Breast epithelium (tissue), 4 donors: ENCODE measurements around the gene SPIC. TPM values are rescaled to one million over a fixed set of nuclear protein-coding genes. Genes with fewer than 3 reads are reported as not detected.

ENCODE experiments used
- DNase-seq, 2 donors: peaks; one replicate each; pipeline ENCODE4 v3.0.0-alpha.2; 2019; ENCODE audit warnings: low spot score in 2 of 2
- H3K27ac ChIP-seq, 2 donors: fragments of 200-600 bp; sonication (generic) in 1 of 2; one replicate each; pipeline ENCODE4 v1.5.1; 2016 to 2019; ENCODE audit warnings: mild to moderate bottlenecking in 1 of 2
- H3K27me3 ChIP-seq, 2 donors: fragments of 200-600 bp; sonication (generic) in 1 of 2; one replicate each; pipeline versions ENCODE4 v1.5.1 to v1.6.0; 2017 to 2019; ENCODE audit warnings: control low read depth in 1 of 2, mild to moderate bottlenecking in 1 of 2
- H3K36me3 ChIP-seq: fragments of 200-600 bp; one replicate; pipeline ENCODE4 v1.5.1; 2019
- H3K4me1 ChIP-seq, 2 donors: fragments of 200-600 bp; sonication (generic); one replicate each; pipeline ENCODE4 v1.5.1; 2016 to 2019; ENCODE audit warnings: control low read depth in 1 of 2
- H3K4me3 ChIP-seq, 3 donors: fragments of 200-600 bp; sonication (generic); 1 replicate in 2 of 3; 2 replicates in 1 of 3; pipeline ENCODE4 v1.5.1; 2016 to 2019; ENCODE audit warnings: mild to moderate bottlenecking in 3 of 3, moderate library complexity in 2 of 3
- H3K9me3 ChIP-seq, 2 donors: fragments of 200-600 bp; sonication (generic) in 1 of 2; one replicate each; pipeline ENCODE4 v1.5.1; 2016 to 2019; ENCODE audit warnings: control low read depth in 1 of 2
- POLR2A ChIP-seq: fragments of 450-650 bp; IDR thresholded peaks from one replicate; pipeline ENCODE4 v1.6.1; 2016; ENCODE audit warnings: antibody characterized with exemption, mild to moderate bottlenecking, moderate library complexity
- POLR2AphosphoS5 ChIP-seq, 3 donors: sonication (generic); formaldehyde crosslinking; IDR thresholded peaks; one replicate each; pipeline ENCODE4 v1.6.1; 2017; ENCODE audit warnings: antibody characterized with exemption in 3 of 3
- intact Hi-C: fragments of 100-400 bp; cut with DNase I; formaldehyde crosslinking; loops from one replicate; pipeline ENCODE4 v1.15.1; 2023; ENCODE audit warnings: low total_unique reads
- total RNA-seq, 3 donors: library from RNA; depleted of rRNA; stranded (reverse); fragments of >200 nt; gene quantifications; one replicate each; pipeline ENCODE4 v1.1.0, GENCODE V29; 2016
- TF ChIP-seq, protein P1 (sequence below), 3 donors: fragments of 450-650 bp; IDR thresholded peaks; one replicate each; pipeline ENCODE4 v1.5.1; 2016 to 2017; ENCODE audit warnings: antibody characterized with exemption in 3 of 3, mild to moderate bottlenecking in 3 of 3, moderate library complexity in 3 of 3

SPIC gene
- total RNA-seq: not detected

DNA sequence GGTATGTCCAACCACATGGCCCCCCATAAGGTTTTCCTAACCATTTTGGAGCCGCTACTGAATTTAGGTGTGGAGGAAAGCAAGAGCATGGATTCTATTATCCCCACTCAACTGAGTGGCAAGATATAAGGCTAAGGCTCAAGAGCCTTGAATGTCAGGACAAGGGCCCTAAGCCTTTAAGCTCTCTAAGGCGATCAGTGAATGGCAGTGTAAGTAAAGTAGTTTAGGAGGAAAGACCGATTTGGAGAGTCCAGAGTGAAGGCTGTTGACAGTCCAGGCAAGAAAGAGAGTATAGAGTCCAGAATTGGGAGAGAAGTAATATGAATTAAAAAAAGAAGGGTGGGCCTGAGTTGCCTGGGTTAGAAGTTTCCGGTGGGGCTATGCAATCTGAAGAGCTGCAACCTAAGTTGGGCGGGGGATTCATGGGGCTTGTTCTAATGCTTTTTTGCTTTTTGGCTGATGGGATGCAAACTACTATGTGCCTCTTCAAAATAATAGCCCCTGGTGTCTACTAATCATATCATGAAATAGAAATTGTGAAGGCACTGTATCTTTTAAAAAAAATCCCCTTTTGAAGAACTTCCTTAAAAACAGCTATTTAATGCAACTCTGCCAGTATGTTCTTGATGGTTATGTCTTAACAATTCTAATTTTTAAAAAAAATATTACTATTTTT is at the start of gene SPIC:
SPIC (plus strand) TSS at position 626 of the 676 bp plus-strand sequence. CDS start 1,569 bp downstream, outside the sequence.
- Histone ChIP-seq H3K27me3 (no peaks in the 10 kb centered on the region), H3K4me3 (no peak within 1 kb of the TSS), H3K36me3 (no peaks in the 10 kb centered on the region), H3K9me3 (no peaks in the 10 kb centered on the region), H3K27ac (no peak within 1 kb of the TSS), H3K4me1 (no peaks in the 10 kb centered on the region)
- intact Hi-C loops: no loop called here
- no peak for DNase-seq
- TF ChIP-seq, protein P1, sequence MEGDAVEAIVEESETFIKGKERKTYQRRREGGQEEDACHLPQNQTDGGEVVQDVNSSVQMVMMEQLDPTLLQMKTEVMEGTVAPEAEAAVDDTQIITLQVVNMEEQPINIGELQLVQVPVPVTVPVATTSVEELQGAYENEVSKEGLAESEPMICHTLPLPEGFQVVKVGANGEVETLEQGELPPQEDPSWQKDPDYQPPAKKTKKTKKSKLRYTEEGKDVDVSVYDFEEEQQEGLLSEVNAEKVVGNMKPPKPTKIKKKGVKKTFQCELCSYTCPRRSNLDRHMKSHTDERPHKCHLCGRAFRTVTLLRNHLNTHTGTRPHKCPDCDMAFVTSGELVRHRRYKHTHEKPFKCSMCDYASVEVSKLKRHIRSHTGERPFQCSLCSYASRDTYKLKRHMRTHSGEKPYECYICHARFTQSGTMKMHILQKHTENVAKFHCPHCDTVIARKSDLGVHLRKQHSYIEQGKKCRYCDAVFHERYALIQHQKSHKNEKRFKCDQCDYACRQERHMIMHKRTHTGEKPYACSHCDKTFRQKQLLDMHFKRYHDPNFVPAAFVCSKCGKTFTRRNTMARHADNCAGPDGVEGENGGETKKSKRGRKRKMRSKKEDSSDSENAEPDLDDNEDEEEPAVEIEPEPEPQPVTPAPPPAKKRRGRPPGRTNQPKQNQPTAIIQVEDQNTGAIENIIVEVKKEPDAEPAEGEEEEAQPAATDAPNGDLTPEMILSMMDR (IDR thresholded peaks at IDR 0.05): no peak

DNA sequence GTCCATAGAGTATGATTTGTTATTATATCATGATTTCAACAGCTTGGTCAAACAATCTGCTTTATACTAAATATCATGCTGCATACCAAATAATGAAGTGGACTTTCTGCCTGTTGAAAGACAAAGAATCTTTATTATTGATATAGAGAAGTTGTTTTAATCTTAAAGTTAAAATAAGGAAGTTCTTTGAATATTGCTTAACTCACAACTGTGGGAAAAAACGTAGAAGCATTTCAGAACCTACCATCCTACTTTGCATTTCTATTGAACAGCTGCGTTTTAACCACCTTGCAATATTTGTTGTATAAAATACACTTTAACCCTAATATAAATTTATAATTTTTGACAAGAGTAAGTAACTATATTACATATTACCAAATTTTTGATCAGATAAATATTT is 44.7 kb upstream of the SPIC start:
- Histone ChIP-seq H3K4me1 (no peaks in the 10 kb centered on the region), H3K27ac (no peak overlapping the region), H3K4me3 (no peak overlapping the region), H3K27me3 (no peaks in the 10 kb centered on the region), H3K9me3 (no peaks in the 10 kb centered on the region), H3K36me3 (no peaks in the 10 kb centered on the region)
- DNase-seq: no peak
- intact Hi-C loops: no loop called here
- TF ChIP-seq POLR2A (no peak), POLR2AphosphoS5 (IDR thresholded peaks at IDR 0.05) (no peak)
- TF ChIP-seq, protein P1 (IDR thresholded peaks at IDR 0.05): no peak

DNA sequence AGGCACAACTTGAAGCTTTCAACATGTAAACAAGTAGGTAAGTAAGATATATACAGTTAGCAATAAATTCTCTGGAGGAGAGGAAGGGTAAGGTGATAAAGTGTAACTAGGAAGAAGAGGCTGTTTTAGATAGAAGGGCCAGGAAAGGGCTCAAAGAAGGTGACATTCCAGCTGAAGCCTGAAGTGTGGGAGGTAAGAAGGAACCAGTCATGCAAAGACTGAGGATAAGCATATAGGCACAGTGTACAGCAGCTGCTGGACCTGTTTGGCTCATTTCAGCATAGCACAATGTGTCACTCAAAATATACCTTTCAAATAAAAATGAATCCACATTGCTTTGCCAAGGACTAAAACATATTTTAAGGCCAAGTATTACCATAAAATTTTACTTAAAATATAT is 39.0 kb upstream of the SPIC start:
- H3K27ac ChIP-seq: no peak overlapping the region
- H3K9me3 ChIP-seq: no peaks in the 10 kb centered on the region
- H3K27me3 ChIP-seq: no peaks in the 10 kb centered on the region
- H3K4me3 ChIP-seq: no peak overlapping the region
- intact Hi-C loops: no loop called here
- H3K36me3 ChIP-seq: no peaks in the 10 kb centered on the region
- no peak for DNase-seq
- H3K4me1 ChIP-seq: no peaks in the 10 kb centered on the region
- TF ChIP-seq, protein P1 (IDR thresholded peaks at IDR 0.05): no peak
- TF ChIP-seq POLR2A: no peak
- no peak for TF ChIP-seq POLR2AphosphoS5 (IDR thresholded peaks at IDR 0.05)

DNA sequence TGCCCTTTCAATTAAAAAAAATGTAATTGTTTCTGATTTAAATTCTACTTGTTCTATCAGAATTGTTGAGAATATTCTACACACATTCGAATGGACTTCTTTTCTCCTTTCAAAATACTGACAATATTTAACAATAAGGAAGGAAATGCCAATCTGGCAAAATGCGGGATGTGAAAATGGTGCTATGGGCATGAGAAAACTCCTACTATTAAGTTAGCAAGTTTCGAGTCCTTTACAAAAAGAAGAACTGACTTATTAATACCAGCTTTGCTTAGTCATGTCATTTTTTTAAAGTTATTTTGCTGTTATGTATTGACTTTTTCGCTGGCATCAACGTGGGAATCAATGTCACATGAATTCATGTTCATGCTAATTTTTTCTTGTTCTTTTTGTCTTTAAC is 35.9 kb upstream of the SPIC start:
- no peaks in the 10 kb centered on the region for H3K9me3 ChIP-seq
- H3K4me3 ChIP-seq: no peak overlapping the region
- DNase-seq: no peak
- TF ChIP-seq POLR2A: no peak
- TF ChIP-seq, protein P1 (IDR thresholded peaks at IDR 0.05): no peak
- TF ChIP-seq POLR2AphosphoS5 (IDR thresholded peaks at IDR 0.05): no peak
- no peaks in the 10 kb centered on the region for H3K36me3 ChIP-seq
- H3K27me3 ChIP-seq: no peaks in the 10 kb centered on the region
- H3K4me1 ChIP-seq: no peaks in the 10 kb centered on the region
- intact Hi-C loops: no loop called here
- no peak overlapping the region for H3K27ac ChIP-seq

DNA sequence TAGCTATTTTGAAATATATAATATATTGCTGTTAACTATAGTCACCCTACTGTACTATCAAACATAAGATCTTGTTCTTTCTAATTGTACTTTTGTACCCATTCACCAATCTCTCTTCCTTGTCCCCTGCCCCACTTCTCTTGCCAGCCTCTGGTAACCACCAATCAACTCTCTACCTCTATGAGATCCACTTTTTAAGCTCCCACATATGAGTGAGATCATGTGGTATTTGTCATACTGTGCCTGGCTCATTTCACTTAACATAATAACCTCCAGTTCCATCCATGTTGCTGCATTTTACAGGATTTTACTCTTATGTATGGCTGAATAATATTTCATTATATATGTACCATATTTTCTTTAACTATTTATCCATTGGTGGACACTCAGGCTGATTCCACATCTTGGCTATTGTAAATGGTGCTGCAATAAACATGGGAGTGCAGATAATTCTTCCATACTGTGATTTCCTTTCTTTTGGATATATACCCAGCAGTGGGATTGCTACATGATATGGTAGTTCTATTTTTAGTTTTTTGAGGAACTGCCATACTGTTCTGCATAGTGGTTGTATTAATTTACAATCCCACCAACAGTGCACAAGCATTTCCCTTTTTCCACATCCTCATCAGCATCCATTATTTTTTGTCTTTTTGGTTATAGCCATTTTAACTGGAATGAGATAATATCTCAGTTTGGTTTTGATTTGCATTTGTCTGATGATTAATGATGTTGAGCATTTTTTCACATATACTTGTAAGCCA is 33.5 kb upstream of the SPIC start:
- H3K27me3 ChIP-seq: no peaks in the 10 kb centered on the region
- intact Hi-C loops: no loop called here

More for the DNA sequence above, 33.5 kb upstream of the SPIC start:
- TF ChIP-seq, protein P1 (IDR thresholded peaks at IDR 0.05): no peak
- TF ChIP-seq POLR2AphosphoS5 (IDR thresholded peaks at IDR 0.05) (no peak), POLR2A (no peak)
- Histone ChIP-seq H3K9me3 (no peaks in the 10 kb centered on the region), H3K4me1 (no peaks in the 10 kb centered on the region), H3K4me3 (no peak overlapping the region), H3K36me3 (no peaks in the 10 kb centered on the region), H3K27ac (no peak overlapping the region)
- no peak for DNase-seq
